Cardiac fibroblast (primary cell): Measurements from ENCODE around the gene CACNA2D3.

Experiments used
- DNase-seq, 2 donors: peaks; one replicate each; pipeline versions ENCODE4 v3.0.0 to v3.0.0-alpha.2; 2010; ENCODE audit warnings: low read depth in 2 of 2
- H3K4me3 ChIP-seq, 2 donors: replicated peaks in 1 of 2; 1 replicate in 1 of 2; 2 replicates in 1 of 2; pipeline ENCODE4 v1.5.1; 2011; ENCODE audit warnings: low read depth in 2 of 2, low read length in 2 of 2, mild to moderate bottlenecking in 2 of 2, moderate library complexity in 1 of 2
- TF ChIP-seq, protein P1 (sequence below): IDR thresholded peaks from one replicate; pipeline ENCODE4 v1.5.1; 2011; ENCODE audit warnings: low read depth, mild to moderate bottlenecking, low read length, inconsistent platforms

The CACNA2D3 gene

DNA sequence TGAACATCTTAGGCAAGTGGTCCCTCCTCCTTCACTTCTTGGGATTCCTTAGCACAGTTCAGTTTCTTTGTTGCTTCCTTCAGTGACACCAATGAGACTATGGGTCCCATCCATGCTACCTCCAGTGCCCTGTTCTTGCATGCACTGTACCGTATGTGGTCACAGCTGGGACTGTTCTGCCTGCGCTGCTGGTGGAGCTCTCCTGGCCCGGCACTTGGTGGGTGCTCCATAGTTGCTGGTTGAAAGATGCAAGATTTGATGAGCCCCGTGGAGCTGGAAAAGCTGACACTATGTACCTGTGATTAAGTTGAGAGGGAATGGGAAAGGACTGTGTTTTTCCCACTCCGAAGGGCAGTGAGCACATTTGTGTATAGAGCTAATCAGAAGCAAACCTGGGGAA lies 407.7 kb downstream of the CACNA2D3 start:
- no peak for DNase-seq
- H3K4me3 ChIP-seq, result no peak overlapping the region
- TF ChIP-seq, protein P1, sequence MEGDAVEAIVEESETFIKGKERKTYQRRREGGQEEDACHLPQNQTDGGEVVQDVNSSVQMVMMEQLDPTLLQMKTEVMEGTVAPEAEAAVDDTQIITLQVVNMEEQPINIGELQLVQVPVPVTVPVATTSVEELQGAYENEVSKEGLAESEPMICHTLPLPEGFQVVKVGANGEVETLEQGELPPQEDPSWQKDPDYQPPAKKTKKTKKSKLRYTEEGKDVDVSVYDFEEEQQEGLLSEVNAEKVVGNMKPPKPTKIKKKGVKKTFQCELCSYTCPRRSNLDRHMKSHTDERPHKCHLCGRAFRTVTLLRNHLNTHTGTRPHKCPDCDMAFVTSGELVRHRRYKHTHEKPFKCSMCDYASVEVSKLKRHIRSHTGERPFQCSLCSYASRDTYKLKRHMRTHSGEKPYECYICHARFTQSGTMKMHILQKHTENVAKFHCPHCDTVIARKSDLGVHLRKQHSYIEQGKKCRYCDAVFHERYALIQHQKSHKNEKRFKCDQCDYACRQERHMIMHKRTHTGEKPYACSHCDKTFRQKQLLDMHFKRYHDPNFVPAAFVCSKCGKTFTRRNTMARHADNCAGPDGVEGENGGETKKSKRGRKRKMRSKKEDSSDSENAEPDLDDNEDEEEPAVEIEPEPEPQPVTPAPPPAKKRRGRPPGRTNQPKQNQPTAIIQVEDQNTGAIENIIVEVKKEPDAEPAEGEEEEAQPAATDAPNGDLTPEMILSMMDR, result no peak

DNA sequence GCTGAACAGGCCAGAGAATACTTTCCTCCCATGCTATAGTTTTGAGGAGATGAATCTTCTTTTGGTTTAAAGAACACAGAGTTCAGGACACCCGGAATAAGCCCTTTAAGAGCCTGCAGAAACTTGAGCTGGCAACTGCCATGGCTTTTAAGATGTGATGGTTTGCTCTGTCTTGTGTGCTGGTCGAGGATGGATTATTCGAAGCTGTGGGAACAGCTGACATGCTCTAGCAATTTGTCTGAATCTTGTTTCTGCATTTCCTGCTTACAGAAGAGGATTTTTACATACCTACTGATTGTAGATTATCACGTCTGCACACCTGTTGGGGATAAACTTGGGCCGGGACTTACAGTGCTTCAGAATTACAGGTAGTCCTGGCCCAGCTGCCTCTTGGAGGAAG lies 408.6 kb downstream of the CACNA2D3 start:
- no peak overlapping the region for H3K4me3 ChIP-seq
- no peak for DNase-seq
- TF ChIP-seq, protein P1, result no peak

DNA sequence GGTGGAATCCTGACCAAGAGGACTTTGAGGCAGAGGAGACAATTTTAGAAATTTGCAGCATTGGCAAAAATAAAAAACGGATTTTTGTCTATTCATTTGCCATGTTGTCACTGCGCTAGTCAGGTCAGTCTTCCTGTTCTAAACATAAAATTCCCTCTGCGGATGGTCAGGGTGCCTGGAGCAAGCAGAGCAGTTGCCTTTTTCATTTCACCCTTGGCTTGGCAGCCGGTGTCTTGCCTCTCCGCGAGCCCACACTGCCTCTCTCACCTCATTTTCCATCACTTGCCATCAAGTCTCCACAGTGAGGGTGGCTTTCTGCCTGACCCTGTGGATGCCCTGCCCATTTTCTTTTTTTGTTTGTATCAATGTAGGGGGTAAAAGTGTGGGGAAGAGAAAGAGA lies 409.4 kb downstream of the CACNA2D3 start:
- TF ChIP-seq, protein P1, result no peak
- DNase-seq, result no peak
- no peak overlapping the region for H3K4me3 ChIP-seq

DNA sequence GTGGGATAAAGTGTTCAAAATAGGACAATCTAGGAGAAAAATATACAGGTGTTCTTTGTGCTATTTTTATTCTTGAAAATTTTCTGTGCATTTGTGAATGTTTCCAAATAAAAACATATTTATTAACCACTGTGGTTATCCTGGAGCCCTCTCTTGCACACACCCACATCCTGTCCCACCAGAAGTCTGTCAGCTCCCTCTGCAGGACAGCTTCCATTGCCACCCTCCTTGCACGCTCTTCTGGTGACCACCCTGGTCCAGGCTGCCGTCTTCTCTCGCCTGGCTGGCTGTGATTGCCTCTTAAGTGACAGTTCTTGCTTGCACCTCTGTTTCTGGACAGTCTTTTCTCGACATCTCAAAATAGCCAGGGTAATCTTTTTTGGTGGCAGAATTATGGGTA lies 411.5 kb downstream of the CACNA2D3 start:
- TF ChIP-seq, protein P1, result no peak
- no peak for DNase-seq
- H3K4me3 ChIP-seq, result no peak overlapping the region

DNA sequence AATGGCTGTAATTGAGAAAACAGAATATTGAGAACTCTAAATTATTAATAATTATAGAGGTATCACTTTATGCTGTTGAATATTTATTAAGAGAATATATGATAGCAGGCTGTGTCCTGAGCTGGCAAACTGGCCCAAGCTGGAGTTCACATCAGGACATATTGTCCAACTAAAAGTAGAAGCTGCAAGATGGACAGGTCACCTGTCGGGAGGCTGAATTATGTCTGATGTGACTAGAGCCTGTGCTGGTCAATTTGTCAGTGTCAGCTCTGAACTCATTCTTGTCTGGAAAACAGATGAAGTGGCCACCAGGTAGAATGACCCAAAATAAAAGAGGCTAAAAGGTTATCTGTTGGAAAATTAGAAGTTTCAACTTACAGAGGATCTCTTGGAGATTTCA lies 413.3 kb downstream of the CACNA2D3 start:
- DNase-seq, result no peak
- TF ChIP-seq, protein P1, result no peak
- no peak overlapping the region for H3K4me3 ChIP-seq

DNA sequence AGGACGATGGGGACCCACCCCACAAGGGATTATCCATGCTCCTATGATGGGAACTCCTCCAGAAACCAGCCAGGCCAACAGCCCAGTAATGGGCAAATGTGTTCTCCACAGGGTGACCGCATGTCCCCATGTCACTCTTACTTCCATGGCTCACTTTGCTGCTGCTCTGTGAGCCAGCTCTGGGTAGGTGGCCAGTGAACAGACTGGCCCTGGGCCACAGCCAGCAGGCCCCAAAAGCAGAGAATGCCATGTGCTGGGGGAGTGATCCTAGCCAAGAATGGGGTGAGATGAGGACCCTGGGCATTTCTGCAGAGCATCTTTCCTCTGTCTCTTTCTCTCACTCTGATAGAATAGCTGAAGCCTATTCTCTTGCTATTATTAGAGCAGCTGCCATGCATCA lies 414.1 kb downstream of the CACNA2D3 start:
- no peak for DNase-seq
- no peak overlapping the region for H3K4me3 ChIP-seq
- TF ChIP-seq, protein P1, result no peak

DNA sequence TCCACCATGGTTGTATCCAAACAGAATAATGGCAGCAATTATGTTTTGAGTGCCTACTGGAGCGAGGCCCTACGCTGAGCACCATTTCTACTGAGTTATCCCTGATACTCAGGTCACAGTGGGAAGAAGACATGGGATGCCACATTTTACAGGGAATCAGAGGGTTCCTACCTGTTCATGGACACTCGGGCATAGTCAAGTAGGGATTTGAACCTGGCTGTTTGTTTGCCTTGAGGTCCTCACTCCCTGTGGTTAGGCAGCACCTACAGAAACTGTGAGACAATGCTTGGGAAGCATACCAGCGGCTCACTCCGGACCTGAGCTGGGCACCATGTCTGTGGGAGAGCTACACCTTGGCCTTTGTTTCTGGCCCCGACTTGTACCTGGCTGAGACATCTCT lies 415.2 kb downstream of the CACNA2D3 start:
- TF ChIP-seq, protein P1, result no peak
- no peak for DNase-seq
- no peak overlapping the region for H3K4me3 ChIP-seq
